Upper lobe of left lung (tissue), 6 donors: ENCODE measurements around the gene KHDC3L. TPM values are rescaled to one million over a fixed set of nuclear protein-coding genes. Genes with fewer than 3 reads are reported as not detected.

Experiments used
- ATAC-seq, 2 donors: fragments of 200-7000 bp; cut with Tn5 transposase; one replicate each; pipeline ENCODE4 v1.9.1; 2022; ENCODE audit warnings: mild to moderate bottlenecking in 2 of 2, moderate library complexity in 2 of 2; ENCODE audit not compliant: low FRiP score in 2 of 2
- DNase-seq, 2 donors: peaks; one replicate each; pipeline ENCODE4 v3.0.0-alpha.2; 2019 to 2020
- H3K27ac ChIP-seq, 4 donors: fragments of 200-600 bp; sonication (generic); one replicate each; pipeline ENCODE4 v1.5.1; 2016 to 2019
- H3K27me3 ChIP-seq, 4 donors: fragments of 200-600 bp; sonication (generic); one replicate each; pipeline ENCODE4 v1.5.1; 2017 to 2019
- H3K36me3 ChIP-seq, 4 donors: fragments of 200-600 bp; sonication (generic); one replicate each; pipeline ENCODE4 v1.5.1; 2016 to 2019
- H3K4me1 ChIP-seq, 4 donors: fragments of 200-600 bp; sonication (generic); one replicate each; pipeline ENCODE4 v1.5.1; 2018 to 2019
- H3K4me3 ChIP-seq, 4 donors: fragments of 200-600 bp; sonication (generic); one replicate each; pipeline ENCODE4 v1.5.1; 2017 to 2019; ENCODE audit warnings: mild to moderate bottlenecking in 2 of 4, moderate library complexity in 1 of 4
- H3K9me3 ChIP-seq, 4 donors: fragments of 200-600 bp; sonication (generic); one replicate each; pipeline ENCODE4 v1.5.1; 2018 to 2019
- EP300 ChIP-seq, 4 donors: sonication (generic); formaldehyde crosslinking; IDR thresholded peaks; one replicate each; pipeline ENCODE4 v1.5.1; 2017; ENCODE audit warnings: antibody characterized with exemption in 4 of 4, control low read depth in 2 of 4
- POLR2A ChIP-seq, 4 donors: fragments of 450-650 bp; IDR thresholded peaks; one replicate each; pipeline ENCODE4 v1.5.1; 2016 to 2017; ENCODE audit warnings: antibody characterized with exemption in 4 of 4, mild to moderate bottlenecking in 2 of 4
- POLR2AphosphoS5 ChIP-seq, 2 donors: sonication (generic); formaldehyde crosslinking; IDR thresholded peaks; one replicate each; pipeline ENCODE4 v1.5.1; 2017; ENCODE audit warnings: antibody characterized with exemption in 2 of 2
- WGBS, 2 donors: methylation state at CpG; one replicate each; pipeline ENCODE4 v1.1.5; 2017 to 2018; 5-methylcytosine and 5-hydroxymethylcytosine counted together
- total RNA-seq, 6 donors: library from RNA; depleted of rRNA in 4 of 6; stranded (reverse); fragments of >200 nt in 4 of 6; gene quantifications; one replicate each; pipeline versions ENCODE4 v1.1.0 to v1.2.1, GENCODE V29; 2016 to 2021
- TF ChIP-seq, protein P1 (sequence below), 6 experiments: fragments of 450-650 bp in 4 of 6; fragments of 200-600 bp in 2 of 6; sonication (generic) in 2 of 6; IDR thresholded peaks; one replicate each; pipeline ENCODE4 v1.5.1; 2016 to 2019; ENCODE audit warnings: antibody characterized with exemption in 6 of 6
- donor health status: DM: no; HTN: no; CAD: no; lungs with moderate emphysema.
- donor health status: DM: no; HTN: yes; CAD: no; lungs with severe emphysema.

The KHDC3L gene
- total RNA-seq, 6 donors from 2014 or later: not detected

DNA sequence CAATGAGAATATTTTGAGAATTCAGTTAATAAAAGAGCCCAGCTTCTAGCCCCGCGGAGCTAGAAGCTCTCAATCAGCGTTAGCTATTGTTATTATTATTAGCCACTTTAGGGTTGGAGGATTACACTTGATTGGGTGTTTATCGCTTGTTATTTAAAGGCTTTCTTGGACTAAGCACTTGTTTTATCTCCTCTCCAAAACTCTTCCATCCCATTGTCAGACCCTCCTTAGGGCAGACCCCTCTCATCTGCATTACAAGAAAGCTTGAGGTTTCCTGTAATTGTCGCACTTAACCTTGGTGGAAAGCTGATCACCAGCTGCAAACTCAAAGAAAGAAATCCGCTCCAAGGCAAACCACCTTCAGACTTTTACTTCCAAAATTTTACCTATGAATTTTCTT lies 13.1 kb upstream of the KHDC3L start:
- TF ChIP-seq, protein P1, sequence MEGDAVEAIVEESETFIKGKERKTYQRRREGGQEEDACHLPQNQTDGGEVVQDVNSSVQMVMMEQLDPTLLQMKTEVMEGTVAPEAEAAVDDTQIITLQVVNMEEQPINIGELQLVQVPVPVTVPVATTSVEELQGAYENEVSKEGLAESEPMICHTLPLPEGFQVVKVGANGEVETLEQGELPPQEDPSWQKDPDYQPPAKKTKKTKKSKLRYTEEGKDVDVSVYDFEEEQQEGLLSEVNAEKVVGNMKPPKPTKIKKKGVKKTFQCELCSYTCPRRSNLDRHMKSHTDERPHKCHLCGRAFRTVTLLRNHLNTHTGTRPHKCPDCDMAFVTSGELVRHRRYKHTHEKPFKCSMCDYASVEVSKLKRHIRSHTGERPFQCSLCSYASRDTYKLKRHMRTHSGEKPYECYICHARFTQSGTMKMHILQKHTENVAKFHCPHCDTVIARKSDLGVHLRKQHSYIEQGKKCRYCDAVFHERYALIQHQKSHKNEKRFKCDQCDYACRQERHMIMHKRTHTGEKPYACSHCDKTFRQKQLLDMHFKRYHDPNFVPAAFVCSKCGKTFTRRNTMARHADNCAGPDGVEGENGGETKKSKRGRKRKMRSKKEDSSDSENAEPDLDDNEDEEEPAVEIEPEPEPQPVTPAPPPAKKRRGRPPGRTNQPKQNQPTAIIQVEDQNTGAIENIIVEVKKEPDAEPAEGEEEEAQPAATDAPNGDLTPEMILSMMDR (IDR thresholded peaks at IDR 0.05): no peak
- no peak for TF ChIP-seq POLR2A (IDR thresholded peaks at IDR 0.05)
- no peak for TF ChIP-seq EP300 (IDR thresholded peaks at IDR 0.05)
- no peak for TF ChIP-seq POLR2AphosphoS5 (IDR thresholded peaks at IDR 0.05)
- H3K4me1 ChIP-seq: no peaks in the 10 kb centered on the region
- no peaks in the 10 kb centered on the region for H3K36me3 ChIP-seq
- no peaks in the 10 kb centered on the region for H3K9me3 ChIP-seq
- H3K4me3 ChIP-seq: no peak overlapping the region
- 23 to 31% methylated on average over 6 of the region's 6 CpGs for WGBS, 2 donors
- H3K27me3 ChIP-seq: peaks cover 0 to 4% (median 0%) of the 10 kb centered on the region in 4 donors
- no peak overlapping the region for H3K27ac ChIP-seq
- DNase-seq: no peak
- no peak for ATAC-seq

DNA sequence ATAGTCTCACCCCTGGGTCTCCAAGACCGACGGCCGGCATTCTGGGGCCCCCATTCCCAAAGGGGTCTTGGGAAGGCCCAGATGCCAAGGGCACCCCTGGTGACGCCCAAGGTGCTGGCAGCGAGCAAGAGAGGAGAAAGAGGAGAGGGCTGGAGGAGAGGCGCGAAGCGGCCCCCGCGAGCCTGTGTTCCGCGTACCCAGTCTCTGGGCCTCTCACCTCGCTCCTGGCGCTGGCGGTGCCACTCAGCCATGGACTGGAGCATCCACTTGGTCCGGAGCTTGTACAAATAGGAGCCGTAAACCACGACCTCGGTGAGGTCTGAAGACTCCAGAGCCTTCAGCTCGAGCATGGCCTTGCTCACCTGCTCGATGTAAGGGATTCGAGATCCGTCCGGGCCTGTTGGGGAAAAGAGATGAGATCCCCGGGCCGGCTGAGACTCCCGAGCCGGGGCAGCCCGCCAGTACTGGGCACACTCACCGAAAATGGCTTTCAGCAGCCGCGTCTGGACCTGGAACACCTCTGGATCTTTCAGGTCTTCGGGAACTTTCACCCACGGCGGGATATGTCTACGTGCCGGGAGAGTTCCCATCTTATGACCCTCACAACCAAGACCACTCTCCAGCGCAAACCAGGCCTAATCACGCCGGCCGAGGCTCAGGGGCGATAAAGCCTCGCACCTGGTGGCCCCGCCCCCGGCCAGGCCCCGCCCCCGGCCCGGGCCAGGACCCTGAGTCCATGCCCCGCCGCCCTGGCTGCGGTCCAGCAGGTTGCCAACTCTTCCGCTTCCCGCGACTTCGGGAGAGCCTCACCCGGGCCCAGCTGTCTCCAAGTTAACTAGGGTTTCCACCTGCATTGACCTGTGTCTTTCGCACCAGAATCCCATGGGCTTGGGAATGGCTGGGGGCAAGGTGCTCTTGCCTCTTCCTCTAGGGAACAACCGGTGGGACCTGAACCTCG lies 8.5 kb upstream of the KHDC3L start, which contains the start of gene DPPA5:
DPPA5 (minus strand) TSS at position 641 of the 958 bp plus-strand sequence; CDS start at position 590, 51 bp downstream.
- WGBS, 2 donors: 89 to 98% methylated on average over 26 to 59 of the region's 59 CpGs
- DNase-seq (peak in 1 of 2 donors; percentile 78), ATAC-seq (peak; percentile 30 to 32)
- H3K27me3 ChIP-seq: peaks cover 0 to under 1% (median 0%) of the 10 kb centered on the region in 4 donors
- no peaks in the 10 kb centered on the region for H3K36me3 ChIP-seq
- no peak within 1 kb of the TSS for H3K27ac ChIP-seq
- TF ChIP-seq EP300 (IDR thresholded peaks at IDR 0.05): no peak
- TF ChIP-seq, protein P1 (IDR thresholded peaks at IDR 0.05): no peak
- TF ChIP-seq POLR2AphosphoS5 (IDR thresholded peaks at IDR 0.05): no peak
- TF ChIP-seq POLR2A (IDR thresholded peaks at IDR 0.05): no peak
- H3K9me3 ChIP-seq: no peaks in the 10 kb centered on the region
- no peaks in the 10 kb centered on the region for H3K4me1 ChIP-seq
- no peak within 1 kb of the TSS for H3K4me3 ChIP-seq

DNA sequence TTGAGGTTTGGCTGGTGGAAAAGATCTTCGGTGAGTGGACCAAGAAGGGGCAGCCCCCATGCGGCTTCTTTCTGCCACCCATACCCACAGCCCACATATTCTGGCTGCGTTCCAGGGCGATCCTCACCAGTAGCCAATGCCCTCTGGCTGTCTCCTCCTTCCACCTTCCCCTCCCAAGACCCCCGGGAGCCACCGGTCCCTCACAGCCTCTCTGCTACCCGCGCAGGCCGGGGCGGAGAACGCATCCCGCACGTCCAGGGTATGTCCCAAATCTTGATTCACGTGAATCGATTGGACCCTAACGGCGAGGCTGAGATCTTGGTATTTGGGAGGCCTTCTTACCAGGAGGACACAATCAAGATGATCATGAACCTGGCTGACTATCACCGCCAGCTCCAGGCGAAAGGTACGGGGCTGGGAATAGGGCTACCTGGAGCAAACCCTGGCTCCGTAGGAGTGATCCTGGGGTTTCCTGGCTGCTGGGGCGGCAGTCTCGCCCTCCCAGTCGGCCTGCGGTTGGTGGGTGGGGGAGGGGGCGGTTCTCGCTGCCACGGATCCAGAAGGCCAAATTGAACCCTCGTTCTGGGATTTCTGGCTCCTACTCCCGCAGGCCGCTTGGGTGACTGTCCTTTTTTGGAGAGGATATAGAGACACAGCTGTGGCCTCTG lies 545 bp downstream of the KHDC3L start:
- Histone ChIP-seq H3K27ac (no peak overlapping the region), H3K4me1 (no peaks in the 10 kb centered on the region), H3K36me3 (no peaks in the 10 kb centered on the region), H3K9me3 (no peaks in the 10 kb centered on the region), H3K27me3 (no peaks in the 10 kb centered on the region), H3K4me3 (no peak overlapping the region)
- WGBS, 2 donors: 93 to 97% methylated on average over 22 to 31 of the region's 31 CpGs
- peak in 1 of 2 donors; percentile 60 for DNase-seq
- TF ChIP-seq POLR2A (IDR thresholded peaks at IDR 0.05): no peak
- TF ChIP-seq, protein P1 (IDR thresholded peaks at IDR 0.05): no peak
- peak in 1 of 2 donors; percentile 12 for ATAC-seq

DNA sequence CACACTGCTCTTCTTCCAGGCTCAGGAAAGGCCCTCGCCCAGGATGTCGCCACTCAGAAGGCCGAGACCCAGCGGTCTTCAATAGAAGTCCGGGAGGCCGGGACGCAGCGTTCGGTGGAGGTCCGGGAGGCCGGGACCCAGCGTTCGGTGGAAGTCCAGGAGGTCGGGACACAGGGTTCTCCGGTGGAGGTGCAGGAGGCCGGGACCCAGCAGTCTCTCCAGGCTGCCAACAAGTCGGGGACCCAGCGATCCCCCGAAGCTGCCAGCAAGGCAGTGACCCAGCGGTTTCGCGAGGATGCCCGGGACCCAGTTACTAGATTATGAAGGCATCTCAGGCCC lies 1.0 kb downstream of the KHDC3L start:
- WGBS, 2 donors: 93 to 98% methylated on average over 15 to 18 of the region's 23 CpGs
- Histone ChIP-seq H3K4me3 (no peak overlapping the region), H3K36me3 (no peaks in the 10 kb centered on the region), H3K27ac (no peak overlapping the region), H3K9me3 (no peaks in the 10 kb centered on the region), H3K27me3 (no peaks in the 10 kb centered on the region), H3K4me1 (no peaks in the 10 kb centered on the region)
- TF ChIP-seq, protein P1 (IDR thresholded peaks at IDR 0.05): no peak
- TF ChIP-seq EP300 (IDR thresholded peaks at IDR 0.05) (no peak), POLR2AphosphoS5 (IDR thresholded peaks at IDR 0.05) (no peak), POLR2A (IDR thresholded peaks at IDR 0.05) (no peak)
- peak in 1 of 2 donors; percentile 38 for ATAC-seq
- peak in 1 of 2 donors; percentile 63 for DNase-seq
